Stimulated activated CD8-positive, alpha-beta memory T cell treated with anti-CD3 and anti-CD28 coated beads, Interleukin-4, amount 100 ng/mL, for 24 hours (primary cell): ENCODE results near the gene GSE1.

ENCODE experiments used
- DNase-seq: peaks from one replicate; pipeline ENCODE4 v3.0.0-alpha.2; 2020; ENCODE audit warnings: low read depth

GSE1 gene

GRCh38 chr16:85681255-85681654 lies 68.1 kb downstream of the GSE1 start:
- DNase-seq: no peak

- no peak for DNase-seq
Observed at GRCh38 chr16:85682516-85682915, 69.4 kb downstream of the GSE1 start.

GRCh38 chr16:85683363-85683762 lies 70.2 kb downstream of the GSE1 start:
- no peak for DNase-seq

GRCh38 chr16:85685251-85685650 lies 72.1 kb downstream of the GSE1 start:
- DNase-seq: no peak

- no peak for DNase-seq
Observed at GRCh38 chr16:85686912-85687591, 73.9 kb downstream of the GSE1 start.

DNA sequence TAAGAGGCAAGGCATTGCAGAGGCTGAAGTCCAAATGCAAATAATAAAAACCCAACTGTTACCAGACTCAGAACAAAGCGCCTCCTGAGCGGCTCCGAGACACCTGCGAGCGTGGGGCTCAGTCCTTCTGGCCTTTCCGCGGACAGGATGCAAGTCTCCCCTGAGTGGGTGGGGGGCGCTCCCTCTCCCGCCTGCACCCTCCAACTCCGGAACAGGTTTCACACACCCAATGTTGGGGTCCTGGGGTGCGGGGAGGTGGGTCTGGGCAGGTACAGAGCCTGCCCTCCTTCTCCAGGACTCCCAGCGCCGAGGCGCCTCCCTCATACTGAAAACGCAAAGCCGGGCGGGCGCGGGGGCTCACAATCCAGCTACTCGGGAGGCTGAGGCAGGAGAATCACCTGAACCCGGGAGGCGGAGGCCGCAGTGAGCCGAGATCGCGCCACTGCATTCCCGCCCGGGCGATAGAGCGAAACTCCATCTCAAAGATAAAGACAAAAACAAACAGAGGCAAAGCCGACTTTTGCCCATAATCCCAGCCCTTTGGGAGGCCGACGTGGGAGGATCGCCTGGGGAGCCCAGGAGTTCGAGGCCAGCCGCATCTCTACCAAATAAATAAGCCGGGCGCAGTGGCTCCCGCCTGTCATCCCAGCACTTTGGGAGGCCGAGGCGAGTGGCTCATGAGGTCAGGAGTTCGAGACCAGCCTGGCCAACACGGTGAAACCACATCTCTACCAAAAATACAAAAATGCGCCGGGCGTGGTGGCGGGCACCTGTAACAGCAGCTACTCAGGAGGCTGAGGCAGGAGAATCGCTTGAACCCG lies 74.7 kb downstream of the GSE1 start:
- no peak for DNase-seq

DNA sequence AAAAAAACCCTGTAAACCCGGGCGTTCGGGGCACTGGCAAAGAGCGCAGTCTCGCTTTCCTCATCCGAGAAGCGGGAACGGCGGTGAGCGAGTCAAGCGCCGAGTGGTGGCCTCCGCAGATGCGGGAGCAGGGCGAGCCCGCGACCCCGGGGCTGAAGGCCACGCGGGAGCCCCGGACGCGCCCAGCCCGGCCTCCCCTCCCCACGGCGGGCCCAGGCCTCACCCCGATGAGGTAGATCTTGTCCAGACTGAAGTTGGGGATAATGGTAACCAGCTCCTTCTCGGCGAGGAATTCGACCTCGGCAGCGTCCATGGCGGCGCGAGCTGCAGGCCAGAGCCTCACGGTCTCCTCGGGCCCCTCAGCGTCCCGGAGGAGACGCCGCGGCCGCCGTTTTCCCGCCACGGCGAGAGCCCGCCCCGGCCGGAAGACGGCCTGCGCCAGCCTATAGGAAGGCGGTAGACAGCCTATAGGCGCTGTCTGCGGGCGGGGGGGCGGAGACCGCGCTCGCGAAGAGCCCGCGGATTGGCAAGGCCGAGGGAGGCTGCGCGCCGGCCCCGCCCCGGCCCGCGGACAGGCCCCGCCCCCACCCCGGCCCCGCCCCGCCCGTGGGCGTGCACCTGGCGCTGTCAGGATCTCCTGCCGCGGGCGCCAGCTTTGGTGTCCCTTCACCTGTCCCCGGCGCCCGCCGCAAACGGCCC lies 75.6 kb downstream of the GSE1 start, which contains the start of gene GINS2:
GINS2 (minus strand) TSS at position 369 of the 699 bp plus-strand sequence; CDS start at position 313, 56 bp downstream.
- DNase-seq: peak; percentile 88

- DNase-seq: no peak
Observed at GRCh38 chr16:85689285-85689949, 76.3 kb downstream of the GSE1 start.

- no peak for DNase-seq
Observed at GRCh38 chr16:85689950-85690320, 76.8 kb downstream of the GSE1 start.

DNA sequence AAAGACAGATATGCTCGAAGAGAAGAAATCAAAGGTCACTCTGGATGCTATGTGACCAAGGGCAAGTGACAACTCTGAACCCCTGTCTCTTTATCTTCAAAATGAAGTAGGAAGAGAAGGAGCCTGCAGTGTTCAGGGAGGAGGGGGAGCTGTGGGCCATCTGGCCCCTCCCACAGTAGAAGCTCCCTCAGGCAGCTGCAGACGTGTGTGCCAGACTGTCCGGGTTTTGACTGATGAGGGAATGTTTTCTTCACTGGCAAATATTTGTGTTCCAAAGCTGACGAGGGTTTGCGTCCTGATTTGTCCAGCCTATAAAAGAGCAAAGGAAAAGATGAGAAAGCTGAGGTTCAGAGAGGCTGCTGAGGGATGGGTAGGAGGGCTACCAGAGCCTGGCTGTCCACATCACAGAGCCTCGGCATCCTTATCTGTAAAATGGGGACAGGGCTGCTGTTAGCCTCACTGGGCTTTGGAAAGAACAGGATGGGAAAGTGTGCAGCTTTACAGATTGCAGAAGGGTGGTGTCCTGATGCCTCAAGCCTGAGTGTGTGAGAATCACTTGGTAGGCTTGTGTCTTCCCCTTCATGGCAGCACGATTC lies 77.4 kb downstream of the GSE1 start:
- no peak for DNase-seq

- no peak for DNase-seq
Observed at GRCh38 chr16:85695196-85696128, 82.3 kb downstream of the GSE1 start.

DNA sequence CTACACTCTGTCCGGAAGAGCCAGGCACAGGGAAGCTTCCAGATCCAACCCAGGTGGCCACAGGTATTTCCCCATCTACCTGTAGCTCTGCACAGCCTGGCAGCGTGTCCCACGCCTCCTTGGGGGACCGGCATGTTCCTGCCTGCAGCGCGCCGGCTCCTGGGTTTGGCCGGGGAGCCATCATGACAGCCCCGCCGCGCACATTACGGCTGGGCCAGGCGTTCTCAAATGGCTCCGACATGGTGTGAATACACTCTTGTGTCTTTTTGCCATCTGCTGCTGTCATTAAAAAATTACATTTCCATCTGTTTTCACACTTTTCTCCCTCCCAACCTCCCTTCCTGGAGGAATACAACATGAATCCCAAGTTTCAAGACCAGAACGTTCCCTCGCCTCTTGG lies 83.7 kb downstream of the GSE1 start:
- no peak for DNase-seq

- no peak for DNase-seq
Observed at GRCh38 chr16:85697431-85697830, 84.3 kb downstream of the GSE1 start.

GRCh38 chr16:85698459-85698891 lies 85.4 kb downstream of the GSE1 start:
- DNase-seq: no peak

- DNase-seq: no peak
Observed at GRCh38 chr16:85698935-85699558, 85.9 kb downstream of the GSE1 start.

- no peak for DNase-seq
Observed at GRCh38 chr16:85699628-85700027, 86.5 kb downstream of the GSE1 start.

DNA sequence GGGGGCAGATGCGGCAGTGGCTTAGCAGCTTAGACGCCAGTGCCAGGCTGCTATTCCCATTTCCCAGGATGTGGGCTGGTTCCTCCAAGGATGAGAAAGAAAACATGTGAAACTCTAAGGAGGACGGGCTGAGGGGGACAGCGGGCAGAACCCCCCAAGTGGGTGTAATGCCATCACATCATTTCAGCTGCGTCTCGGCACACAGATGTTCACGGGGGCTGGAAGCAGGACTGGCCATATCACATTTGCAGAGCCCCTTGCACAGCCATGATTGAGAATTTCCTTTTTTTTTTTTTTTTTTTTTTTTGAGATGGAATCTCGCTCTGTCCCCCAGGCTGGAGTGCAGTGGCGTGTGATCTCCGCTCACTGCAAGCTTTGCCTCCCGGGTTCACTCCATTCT lies 90.9 kb downstream of the GSE1 start:
- no peak for DNase-seq

DNA sequence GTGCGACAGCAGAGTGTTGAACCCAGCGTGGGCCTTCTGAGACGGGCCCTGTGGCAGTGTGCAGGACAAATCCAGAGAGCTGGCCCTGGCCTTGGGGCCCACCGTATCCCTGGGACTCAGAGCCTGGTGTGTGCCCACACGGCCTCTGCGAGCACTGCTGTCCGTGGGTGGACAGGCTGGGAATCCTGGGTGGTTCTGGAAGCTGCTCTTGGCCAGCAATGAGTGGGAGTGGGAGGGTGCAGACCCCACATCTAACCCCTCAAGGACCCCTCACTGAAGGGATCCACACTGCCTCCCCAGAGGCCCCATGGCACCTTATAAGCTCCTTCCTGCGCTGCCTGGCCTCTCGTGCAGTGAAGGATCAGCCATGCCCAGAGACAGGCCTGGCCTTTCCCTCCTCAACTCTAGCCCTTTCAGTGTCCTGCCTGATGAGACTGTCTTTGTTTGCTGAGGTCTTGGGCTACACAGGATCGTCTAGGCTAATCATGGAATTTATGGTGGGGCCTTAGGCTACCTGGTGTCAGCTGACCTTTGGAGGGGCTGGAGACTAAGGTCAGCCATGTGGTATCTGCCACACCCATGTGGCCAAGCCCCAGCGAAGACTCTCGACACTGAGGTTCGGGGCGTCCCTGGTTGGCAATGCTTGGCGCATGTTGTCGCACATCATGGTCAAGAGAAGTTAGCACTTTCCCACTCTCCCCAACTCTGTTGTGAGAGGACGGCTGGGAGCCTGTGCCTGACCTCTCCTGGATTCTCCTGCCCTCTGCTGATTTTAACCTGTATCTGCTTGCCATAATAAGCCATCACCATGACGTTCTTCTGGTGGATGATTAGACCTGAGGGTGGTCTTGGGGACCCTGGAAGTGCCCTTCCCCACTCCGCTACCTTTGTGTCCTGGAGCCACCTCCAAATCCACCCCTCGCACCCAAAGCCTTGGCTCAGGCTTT lies 92.1 kb downstream of the GSE1 start:
- DNase-seq: no peak

DNA sequence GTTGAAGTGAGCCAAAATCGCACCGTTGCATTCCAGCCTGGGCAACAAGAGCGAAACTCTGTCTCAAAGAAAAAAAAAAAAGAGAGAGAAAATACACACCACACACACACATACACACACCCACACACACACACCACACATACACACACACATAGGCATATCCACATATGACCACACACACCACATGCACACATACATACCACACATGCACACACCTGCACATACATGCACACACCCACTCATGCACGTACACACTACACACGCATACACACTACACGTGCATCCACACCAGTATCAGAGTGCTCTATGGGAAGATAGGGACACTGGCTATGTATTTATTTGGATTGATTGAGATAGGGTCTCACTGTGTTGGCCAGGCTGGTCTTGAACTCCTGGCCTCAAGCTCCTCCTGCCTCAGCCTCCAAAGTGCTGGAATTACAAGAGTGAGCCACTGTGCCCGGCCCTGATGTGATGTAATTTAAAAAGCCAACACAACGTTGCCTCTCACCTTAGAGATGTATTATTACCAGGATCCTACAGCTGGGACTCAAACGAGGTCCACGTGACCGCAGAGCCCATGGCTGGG lies 93.4 kb downstream of the GSE1 start:
- no peak for DNase-seq
